IMR-90 (cell line): ENCODE measurements around the gene CCDC134. TPM values are rescaled to one million over a fixed set of nuclear protein-coding genes. Genes with fewer than 3 reads are reported as not detected.

Experiments
- ATAC-seq: fragments of 200-7000 bp; cut with Tn5 transposase; 2 replicates; pipeline ENCODE4 v1.9.1; 2020; ENCODE audit warnings: low read depth, mild to moderate bottlenecking, moderate library complexity
- BruUV-seq: library from RNA; stranded (reverse); fragments of 400-500 nt; replicated peaks from 2 replicates; lab custom pipeline; 2021; lab: Mats Ljungman, UMichigan
- CTCF ChIA-PET: fragments of 300-600 bp; formaldehyde crosslinking; extraction: SDS; loops from one replicate; lab custom pipeline; 2021; ENCODE audit warnings: antibody characterized with exemption; lab: Yijun Ruan, JAX
- POLR2A ChIA-PET: fragments of 300-600 bp; sonication (Branson Sonifier 250); formaldehyde crosslinking; loops from one replicate; lab custom pipeline; 2022; ENCODE audit warnings: antibody characterized with exemption; ENCODE audit not compliant: unreplicated experiment; lab: Charles Lee
- DNase-seq: peaks from one replicate; pipeline ENCODE4 v3.0.0; 2013
- H2AFZ ChIP-seq: replicated peaks from 2 replicates; pipeline ENCODE3; 2013; ENCODE audit warnings: low read length, mild to moderate bottlenecking; ENCODE audit not compliant: poor library complexity
- H2AK5ac ChIP-seq: 2 replicates; pipeline ENCODE4 v1.6.1; 2013; ENCODE audit warnings: low read depth, low read length, inconsistent platforms
- H2AK9ac ChIP-seq: replicated peaks from 2 replicates; pipeline ENCODE3; 2013; ENCODE audit warnings: mild to moderate bottlenecking, low read depth, low read length, moderate library complexity; ENCODE audit not compliant: poor library complexity
- H2BK120ac ChIP-seq: 2 replicates; pipeline ENCODE4 v1.6.1; 2013; ENCODE audit warnings: low read depth, low read length, inconsistent platforms
- H2BK15ac ChIP-seq: 3 replicates; pipeline ENCODE4 v1.6.1; 2013; ENCODE audit warnings: low read depth, low read length, inconsistent platforms
- H2BK20ac ChIP-seq: 2 replicates; pipeline ENCODE4 v1.6.1; 2013; ENCODE audit warnings: low read depth, mild to moderate bottlenecking, inconsistent platforms, low read length, moderate library complexity
- H2BK5ac ChIP-seq: 2 replicates; pipeline ENCODE4 v1.6.1; 2013; ENCODE audit warnings: mild to moderate bottlenecking, low read depth, low read length, inconsistent platforms; ENCODE audit not compliant: poor library complexity, severe bottlenecking
- H3K14ac ChIP-seq: replicated peaks from 2 replicates; pipeline ENCODE4 v1.6.1; 2013; ENCODE audit warnings: low read depth, low read length, inconsistent platforms
- H3K18ac ChIP-seq: 2 replicates; pipeline ENCODE4 v1.6.1; 2013; ENCODE audit warnings: low read depth, low read length, control low read depth
- H3K23ac ChIP-seq: 2 replicates; pipeline ENCODE4 v1.6.1; 2013; ENCODE audit warnings: low read depth, low read length, inconsistent platforms
- H3K27ac ChIP-seq: 2 replicates; pipeline ENCODE4 v1.5.1; 2013; ENCODE audit warnings: mild to moderate bottlenecking, control low read depth, low read length; ENCODE audit not compliant: insufficient read depth
- H3K27me3 ChIP-seq: 2 replicates; pipeline ENCODE4 v1.6.1; 2013; ENCODE audit warnings: low read length; ENCODE audit not compliant: control insufficient read depth, insufficient read depth
- H3K36me3 ChIP-seq: 2 replicates; pipeline ENCODE4 v1.6.1; 2013; ENCODE audit warnings: low read length, mixed read lengths; ENCODE audit not compliant: control insufficient read depth, insufficient read depth
- H3K4ac ChIP-seq: 2 replicates; pipeline ENCODE4 v1.6.1; 2013; ENCODE audit warnings: low read depth, low read length, inconsistent platforms
- H3K4me1 ChIP-seq: 2 replicates; pipeline ENCODE4 v1.6.1; 2013; ENCODE audit warnings: low read length, mixed read lengths; ENCODE audit not compliant: control insufficient read depth, insufficient read depth
- H3K4me2 ChIP-seq: 2 replicates; pipeline ENCODE4 v1.6.1; 2013; ENCODE audit warnings: low read depth, mild to moderate bottlenecking, control low read depth, low read length, moderate library complexity
- H3K4me3 ChIP-seq: 2 replicates; pipeline ENCODE4 v1.5.1; 2013; ENCODE audit warnings: low read depth, mild to moderate bottlenecking, control low read depth, low read length, moderate library complexity; ENCODE audit not compliant: insufficient read depth
- H3K56ac ChIP-seq: 2 replicates; pipeline ENCODE4 v1.6.1; 2013; ENCODE audit warnings: low read length, inconsistent platforms; ENCODE audit not compliant: insufficient read depth; ENCODE audit errors: extremely low read depth
- H3K79me1 ChIP-seq, 2 experiments: 2 replicates each; pipeline ENCODE4 v1.6.1; 2013; ENCODE audit warnings: low read length in 2 of 2, inconsistent platforms in 1 of 2, low read depth in 1 of 2
- H3K9ac ChIP-seq: 2 replicates; pipeline ENCODE4 v1.6.1; 2013; ENCODE audit warnings: low read depth, low read length, control low read depth
- H3K9me1 ChIP-seq: 2 replicates; pipeline ENCODE4 v1.6.1; 2013; ENCODE audit warnings: low read length, inconsistent platforms; ENCODE audit not compliant: insufficient read depth
- H3K9me3 ChIP-seq: 2 replicates; pipeline ENCODE4 v1.6.1; 2013; ENCODE audit warnings: low read length; ENCODE audit not compliant: control insufficient read depth, insufficient read depth
- H4K20me1 ChIP-seq: 2 replicates; pipeline ENCODE4 v1.6.1; 2013; ENCODE audit warnings: low read length, inconsistent platforms; ENCODE audit not compliant: insufficient read depth
- H4K5ac ChIP-seq: 2 replicates; pipeline ENCODE4 v1.6.1; 2013; ENCODE audit warnings: mild to moderate bottlenecking, low read depth, low read length, control low read depth
- H4K8ac ChIP-seq, 2 experiments: 2 replicates each; pipeline ENCODE4 v1.6.1; 2013; ENCODE audit warnings: low read depth in 2 of 2, low read length in 2 of 2, control low read depth in 1 of 2, inconsistent platforms in 1 of 2
- H4K91ac ChIP-seq: 2 replicates; pipeline ENCODE4 v1.6.1; 2013; ENCODE audit warnings: low read depth, low read length, inconsistent platforms; ENCODE audit not compliant: insufficient read depth
- BHLHE40 ChIP-seq: fragments of 150-350 bp; IDR thresholded peaks from 2 replicates; pipeline ENCODE4 v1.6.1; 2016; ENCODE audit warnings: mild to moderate bottlenecking, low read depth, low read length
- CEBPB ChIP-seq: IDR thresholded peaks from 2 replicates; pipeline ENCODE4 v1.6.1; 2012; ENCODE audit warnings: low read depth, low read length, improper control_type of control experiment
- WGBS, 2 experiments: methylation state at CpG; one replicate each; pipeline versions ENCODE4 v1.1.5 to v1.1.7; 2013; ENCODE audit warnings: missing lambda C conversion rate in 2 of 2; ENCODE audit not compliant: insufficient read length in 1 of 2; ENCODE audit errors: extremely low coverage in 2 of 2; 5-methylcytosine and 5-hydroxymethylcytosine counted together
- dilution Hi-C: fragments of 300-500 bp; cut with HindIII; formaldehyde crosslinking; loops from one replicate; pipeline ENCODE4 v1.14.3; 2018; ENCODE audit warnings: low sequenced_read_pairs; ENCODE audit not compliant: unreplicated experiment
- in situ Hi-C: fragments of 300-500 bp; cut with MboI; formaldehyde crosslinking; loops from 3 replicates; pipeline ENCODE4 v1.14.3; 2019; ENCODE audit warnings: low sequenced_read_pairs, inconsistent platforms, mixed read lengths
- intact Hi-C: fragments of 100-400 bp; cut with micrococcal nuclease; formaldehyde crosslinking; loops from 2 replicates; pipeline ENCODE4 v1.10.0; 2022
- polyA plus RNA-seq, 3 experiments: library from polyadenylated mRNA; depleted of rRNA; stranded (reverse); fragments of >200 nt; gene quantifications; 2 replicates each; pipeline ENCODE4 v1.2.3, GENCODE V29; 2012; ENCODE audit warnings: low replicate concordance in 1 of 3
- total RNA-seq: library from RNA; depleted of rRNA; stranded (reverse); fragments of >200 nt; gene quantifications from 2 replicates; pipeline ENCODE4 v1.2.3, GENCODE V29; 2012; rRNA removed
- TF ChIP-seq, protein P1 (sequence below): fragments of 150-350 bp; IDR thresholded peaks from 2 replicates; pipeline ENCODE4 v1.6.1; 2017; ENCODE audit warnings: mild to moderate bottlenecking, antibody characterized with exemption, low read length, low read depth

CCDC134 gene
- total and polyA plus RNA-seq, 2 of the 4 experiments (the other 2 are of a cell fraction): 5.1 to 7.0 TPM

DNA sequence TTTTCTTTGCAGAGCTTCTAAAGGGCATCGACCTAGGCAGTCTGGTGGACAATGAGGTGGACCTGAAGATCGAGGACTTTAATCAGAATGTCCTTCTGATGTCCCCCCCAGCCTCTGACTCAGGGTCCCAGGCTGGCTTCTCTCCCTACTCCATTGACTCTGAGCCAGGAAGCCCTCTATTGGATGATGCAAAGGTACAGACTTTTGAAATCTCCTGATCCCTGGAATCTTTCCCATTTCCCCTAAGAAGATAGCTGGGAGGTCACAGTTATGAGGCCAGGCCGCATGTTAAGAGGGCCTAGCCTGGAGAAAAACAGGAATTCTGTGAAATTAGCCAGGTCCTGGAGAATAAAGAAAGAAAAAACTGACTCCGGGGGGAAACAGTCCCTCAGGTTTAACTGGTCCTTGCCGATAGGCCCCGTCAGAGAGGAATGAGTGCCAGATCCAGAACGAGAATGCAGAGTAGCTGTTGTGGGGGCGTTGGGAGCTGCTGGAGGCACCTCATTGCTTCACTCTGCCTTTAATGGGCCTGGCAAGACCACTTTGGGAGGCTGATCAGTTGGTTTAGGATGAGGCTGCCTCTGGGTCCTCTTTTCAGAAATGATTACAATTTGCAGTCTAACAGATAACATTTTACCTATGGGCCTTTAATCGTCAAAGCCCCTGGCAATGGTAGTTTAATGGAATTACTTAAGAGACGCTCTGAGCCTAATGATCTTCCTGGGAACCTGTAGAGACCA lies 75.2 kb downstream of the CCDC134 start:
- peaks cover 28% of the 10 kb centered on the region for H3K36me3 ChIP-seq
- no peak overlapping the region for H3K4me3 ChIP-seq
- ChIA-PET CTCF (no interaction called here), POLR2A (no interaction called here)
- no peak overlapping the region for H4K8ac ChIP-seq
- intact Hi-C loops: no loop called here
- 78% methylated on average over 1 of the region's 10 CpGs; no CpG with 5 or more reads in 1 of the 2 experiments for WGBS, 2 experiments
- no peaks in the 10 kb centered on the region for H4K20me1 ChIP-seq
- H3K27ac ChIP-seq: no peak overlapping the region
- H3K9me1 ChIP-seq: peaks cover 9% of the 10 kb centered on the region; the same call in 1 of the 2 replicates
- H2BK120ac ChIP-seq: no peak overlapping the region
- no peak overlapping the region for H2AK9ac ChIP-seq
- H3K23ac ChIP-seq: no peak overlapping the region
- no peak overlapping the region for H2AFZ ChIP-seq
- ATAC-seq (peak; percentile 11; the same call in 1 of the 2 replicates), DNase-seq (no peak)
- H2BK20ac ChIP-seq: no peak overlapping the region
- H3K4ac ChIP-seq: no peak overlapping the region
- in situ Hi-C loops: no loop called here
- dilution Hi-C loops: no loop called here
- H3K27me3 ChIP-seq: no peaks in the 10 kb centered on the region
- BruUV-seq: no TSS peak
- H4K5ac ChIP-seq: no peak overlapping the region
- no peaks in the 10 kb centered on the region for H3K79me1 ChIP-seq
- H3K4me1 ChIP-seq: peaks cover 5% of the 10 kb centered on the region
- H4K91ac ChIP-seq: no peak overlapping the region
- TF ChIP-seq BHLHE40 (no peak), CEBPB (no peak)
- TF ChIP-seq, protein P1, sequence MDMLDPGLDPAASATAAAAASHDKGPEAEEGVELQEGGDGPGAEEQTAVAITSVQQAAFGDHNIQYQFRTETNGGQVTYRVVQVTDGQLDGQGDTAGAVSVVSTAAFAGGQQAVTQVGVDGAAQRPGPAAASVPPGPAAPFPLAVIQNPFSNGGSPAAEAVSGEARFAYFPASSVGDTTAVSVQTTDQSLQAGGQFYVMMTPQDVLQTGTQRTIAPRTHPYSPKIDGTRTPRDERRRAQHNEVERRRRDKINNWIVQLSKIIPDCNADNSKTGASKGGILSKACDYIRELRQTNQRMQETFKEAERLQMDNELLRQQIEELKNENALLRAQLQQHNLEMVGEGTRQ: no peak
- no peak overlapping the region for H3K14ac ChIP-seq
- no peaks in the 10 kb centered on the region for H3K9me3 ChIP-seq
- H3K56ac ChIP-seq: no peak overlapping the region
- no peak overlapping the region for H3K4me2 ChIP-seq
- H3K9ac ChIP-seq: no peak overlapping the region
- H3K18ac ChIP-seq: no peak overlapping the region
- no peak overlapping the region for H2AK5ac ChIP-seq
- no peak overlapping the region for H2BK5ac ChIP-seq
- H2BK15ac ChIP-seq: no peak overlapping the region

Other genes with a start within 250 kb of the CCDC134 start
- gene CSDC2, start 239.7 kb upstream of the CCDC134 start, total RNA-seq: 2.5 and 2.8 TPM in 2 replicates
- gene CSDC2, start 239.7 kb upstream of the CCDC134 start, polyA plus RNA-seq (2012; rRNA removed): 23.1 and 26.3 TPM in 2 replicates
- gene PMM1, start 210.8 kb upstream of the CCDC134 start, total RNA-seq: 22.2 and 22.8 TPM in 2 replicates
- 92.8 and 103 TPM in 2 replicates for gene PMM1, start 210.8 kb upstream of the CCDC134 start, polyA plus RNA-seq (2012; rRNA removed)
- gene DESI1, start 179.6 kb upstream of the CCDC134 start, total RNA-seq: 14.4 and 14.5 TPM in 2 replicates
- 23.6 and 24.9 TPM in 2 replicates for gene DESI1, start 179.6 kb upstream of the CCDC134 start, polyA plus RNA-seq (2012; rRNA removed)
- gene XRCC6, start 179.4 kb upstream of the CCDC134 start, total RNA-seq: 392 and 401 TPM in 2 replicates
- 173 and 202 TPM in 2 replicates for gene XRCC6, start 179.4 kb upstream of the CCDC134 start, polyA plus RNA-seq (2012; rRNA removed)
- gene SNU13, start 111.8 kb upstream of the CCDC134 start, total RNA-seq: 109 and 122 TPM in 2 replicates
- 185 and 235 TPM in 2 replicates for gene SNU13, start 111.8 kb upstream of the CCDC134 start, polyA plus RNA-seq (2012; rRNA removed)
- 0.90 and 1.1 TPM in 2 replicates for gene MEI1, start 101.2 kb upstream of the CCDC134 start, total RNA-seq
- 2.1 and 2.6 TPM in 2 replicates for gene MEI1, start 101.2 kb upstream of the CCDC134 start, polyA plus RNA-seq (2012; rRNA removed)
- 8.1 and 9.2 TPM in 2 replicates for gene SREBF2, start 32.4 kb downstream of the CCDC134 start, total RNA-seq
- 47.4 and 50.1 TPM in 2 replicates for gene SREBF2, start 32.4 kb downstream of the CCDC134 start, polyA plus RNA-seq (2012; rRNA removed)
- not detected in 2 replicates for gene SHISA8, start 114.4 kb downstream of the CCDC134 start, total RNA-seq
- gene SHISA8, start 114.4 kb downstream of the CCDC134 start, polyA plus RNA-seq (2012; rRNA removed): not detected in 2 replicates
- gene TNFRSF13C, start 126.1 kb downstream of the CCDC134 start, total RNA-seq: under 0.01 TPM in 1 of 2 replicates, not detected in the other
- gene TNFRSF13C, start 126.1 kb downstream of the CCDC134 start, polyA plus RNA-seq (2012; rRNA removed): 0.14 and 0.16 TPM in 2 replicates
- 14.7 and 18.1 TPM in 2 replicates for gene CENPM, start 146.5 kb downstream of the CCDC134 start, total RNA-seq
- 20.1 and 31.3 TPM in 2 replicates for gene CENPM, start 146.5 kb downstream of the CCDC134 start, polyA plus RNA-seq (2012; rRNA removed)
- gene SEPTIN3, start 168.8 kb downstream of the CCDC134 start, total RNA-seq: under 0.01 and 0.18 TPM in 2 replicates
- 0.14 and 0.15 TPM in 2 replicates for gene SEPTIN3, start 168.8 kb downstream of the CCDC134 start, polyA plus RNA-seq (2012; rRNA removed)
- not detected in 2 replicates for gene WBP2NL, start 198.1 kb downstream of the CCDC134 start, total RNA-seq
- gene WBP2NL, start 198.1 kb downstream of the CCDC134 start, polyA plus RNA-seq (2012; rRNA removed): not detected in 2 replicates